Lower leg skin (tissue), 4 donors: ENCODE results near the gene UGT1A4. TPM values are rescaled to one million over a fixed set of nuclear protein-coding genes. Genes with fewer than 3 reads are reported as not detected.

ENCODE experiments used
- DNase-seq, 2 donors: peaks; one replicate each; pipeline ENCODE4 v3.0.0-alpha.2; 2019; ENCODE audit warnings: low spot score in 2 of 2
- H3K4me3 ChIP-seq: fragments of 200-600 bp; sonication (generic); 2 replicates; pipeline ENCODE4 v1.5.1; 2017; ENCODE audit warnings: mild to moderate bottlenecking, low read depth; ENCODE audit not compliant: poor library complexity, severe bottlenecking
- CTCF ChIP-seq, 3 donors: fragments of 450-650 bp; IDR thresholded peaks; one replicate each; pipeline ENCODE4 v1.5.1; 2016; ENCODE audit warnings: antibody characterized with exemption in 3 of 3, mild to moderate bottlenecking in 3 of 3, moderate library complexity in 2 of 3
- POLR2A ChIP-seq, 2 donors: fragments of 450-650 bp; IDR thresholded peaks; one replicate each; pipeline ENCODE4 v1.6.1; 2016 to 2017; ENCODE audit warnings: antibody characterized with exemption in 2 of 2, mild to moderate bottlenecking in 1 of 2, moderate library complexity in 1 of 2
- WGBS, 2 donors: methylation state at CpG; one replicate each; pipeline ENCODE4 v1.1.5; 2018; 5-methylcytosine and 5-hydroxymethylcytosine counted together
- intact Hi-C: fragments of 100-400 bp; cut with DNase I; formaldehyde crosslinking; loops from one replicate; pipeline ENCODE4 v1.15.0; 2023; ENCODE audit warnings: low total_unique reads
- total RNA-seq, 4 donors: library from RNA; depleted of rRNA; stranded (reverse); fragments of >200 nt; gene quantifications; one replicate each; pipeline ENCODE4 v1.1.0, GENCODE V29; 2016

UGT1A4 gene
- total RNA-seq, 4 donors from 2014 or later = 1.0 to 2.9 (median 2.4) TPM

GRCh38 chr2:233708942-233709341 lies 9.6 kb upstream of the UGT1A4 start:
- TF ChIP-seq POLR2A (IDR thresholded peaks at IDR 0.05) = no peak
- TF ChIP-seq CTCF (IDR thresholded peaks at IDR 0.05) = no peak
- intact Hi-C loops = no loop called here
- H3K4me3 ChIP-seq = no peak overlapping the region
- WGBS, 2 donors = 79 to 90% methylated on average over 5 of the region's 5 CpGs
- DNase-seq = peak in 1 of 2 donors; percentile 34

- TF ChIP-seq POLR2A (IDR thresholded peaks at IDR 0.05) = no peak
- no peak for TF ChIP-seq CTCF (IDR thresholded peaks at IDR 0.05)
- intact Hi-C loops = loop anchor here (5.0 kb wide), 1 partner anchor 229 kb away; no protein-coding TSS in a partner anchor
- DNase-seq = peak; percentile 73 to 92
- 37 to 38% methylated on average over 11 of the region's 11 CpGs for WGBS, 2 donors
- H3K4me3 ChIP-seq = no peak overlapping the region
Observed at GRCh38 chr2:233711312-233712008, 7.1 kb upstream of the UGT1A4 start.

- intact Hi-C loops = loop anchor here (5.0 kb wide), 1 partner anchor 230 kb away; no protein-coding TSS in a partner anchor
Observed at GRCh38 chr2:233712611-233713261, 5.8 kb upstream of the UGT1A4 start, which contains the start of gene UGT1A5. UGT1A5 (plus strand) TSS chr2:233712907; CDS start chr2:233712992, 85 bp downstream.

DNA sequence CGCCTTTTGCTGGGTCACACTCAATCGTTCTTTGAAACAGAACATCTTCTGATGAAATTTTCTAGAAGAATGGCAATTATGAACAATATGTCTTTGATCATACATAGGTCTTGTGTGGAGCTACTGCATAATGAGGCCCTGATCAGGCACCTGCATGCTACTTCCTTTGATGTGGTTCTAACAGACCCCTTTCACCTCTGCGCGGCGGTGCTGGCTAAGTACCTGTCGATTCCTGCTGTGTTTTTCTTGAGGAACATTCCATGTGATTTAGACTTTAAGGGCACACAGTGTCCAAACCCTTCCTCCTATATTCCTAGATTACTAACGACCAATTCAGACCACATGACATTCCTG lies 5.3 kb upstream of the UGT1A4 start:
- TF ChIP-seq POLR2A (IDR thresholded peaks at IDR 0.05) (no peak), CTCF (IDR thresholded peaks at IDR 0.05) (no peak)
- 65 to 71% methylated on average over 7 of the region's 7 CpGs for WGBS, 2 donors
- DNase-seq = no peak
- intact Hi-C loops = loop anchor here (5.0 kb wide), 1 partner anchor 231 kb away; no protein-coding TSS in a partner anchor
- H3K4me3 ChIP-seq = no peak overlapping the region

More at GRCh38 chr2:233712611-233713261, 5.8 kb upstream of the UGT1A4 start, which contains the start of gene UGT1A5:
- no peak within 1 kb of the TSS for H3K4me3 ChIP-seq
- no peak for DNase-seq
- 74 to 81% methylated on average over 14 of the region's 14 CpGs for WGBS, 2 donors
- no peak for TF ChIP-seq POLR2A (IDR thresholded peaks at IDR 0.05)
- no peak for TF ChIP-seq CTCF (IDR thresholded peaks at IDR 0.05)

- TF ChIP-seq CTCF (IDR thresholded peaks at IDR 0.05) (no peak), POLR2A (IDR thresholded peaks at IDR 0.05) (no peak)
- intact Hi-C loops = loop anchor here (5.0 kb wide), 1 partner anchor 232 kb away; no protein-coding TSS in a partner anchor
- 79 to 83% methylated on average over 2 of the region's 2 CpGs for WGBS, 2 donors
- DNase-seq = no peak
- H3K4me3 ChIP-seq = no peak overlapping the region
Observed at GRCh38 chr2:233714121-233714520, 4.4 kb upstream of the UGT1A4 start.
